SK-N-SH treated with all-trans-retinoic acid at 6 μM for 48 hours (cell line): ENCODE measurements around the gene SSR4.

ENCODE experiments used
- ATAC-seq: fragments of 200-7000 bp; cut with Tn5 transposase; 3 replicates; pipeline ENCODE4 v1.9.1; 2020; ENCODE audit warnings: mild to moderate bottlenecking, moderate library complexity
- ARNTL ChIP-seq: fragments of 450-650 bp; formaldehyde crosslinking; IDR thresholded peaks from 2 replicates; pipeline ENCODE4 v1.5.0; 2020; ENCODE audit warnings: low read depth, mild to moderate bottlenecking, moderate library complexity, borderline replicate concordance
- CREB5 ChIP-seq: fragments of 250-450 bp; sonication (Bioruptor Pico); IDR thresholded peaks from 2 replicates; pipeline ENCODE4 v1.5.1; 2020; ENCODE audit warnings: low read depth, mild to moderate bottlenecking, moderate library complexity
- CSDC2 ChIP-seq: fragments of 250-450 bp; sonication (Bioruptor Pico); IDR thresholded peaks from 2 replicates; pipeline ENCODE4 v1.5.0; 2020; ENCODE audit warnings: mild to moderate bottlenecking, moderate library complexity
- CSRNP3 ChIP-seq: fragments of 250-450 bp; sonication (Bioruptor Pico); IDR thresholded peaks from 2 replicates; pipeline ENCODE4 v1.5.1; 2021; ENCODE audit warnings: mild to moderate bottlenecking, moderate library complexity
- ESRRG ChIP-seq: fragments of 250-450 bp; sonication (Bioruptor Pico); IDR thresholded peaks from 2 replicates; pipeline ENCODE4 v1.6.1; 2021; ENCODE audit warnings: mild to moderate bottlenecking
- GLIS3 ChIP-seq: fragments of 250-450 bp; sonication (Bioruptor Pico); IDR thresholded peaks from 2 replicates; pipeline ENCODE4 v1.5.0; 2020; ENCODE audit warnings: mild to moderate bottlenecking, moderate library complexity
- ISL1 ChIP-seq: fragments of 250-450 bp; sonication (Bioruptor Pico); IDR thresholded peaks from 2 replicates; pipeline ENCODE4 v2.1.2; 2022; ENCODE audit warnings: mild to moderate bottlenecking, moderate library complexity
- PPARA ChIP-seq: fragments of 250-450 bp; sonication (Bioruptor Pico); IDR thresholded peaks from 2 replicates; pipeline ENCODE4 v1.5.0; 2020; ENCODE audit warnings: mild to moderate bottlenecking, borderline replicate concordance
- RARB ChIP-seq: fragments of 250-450 bp; sonication (Bioruptor Pico); IDR thresholded peaks from 2 replicates; pipeline ENCODE4 v1.8.0; 2021; ENCODE audit warnings: mild to moderate bottlenecking, moderate library complexity
- SNAI2 ChIP-seq: fragments of 250-450 bp; sonication (Bioruptor Pico); IDR thresholded peaks from 2 replicates; pipeline ENCODE4 v1.5.0; 2020; ENCODE audit warnings: mild to moderate bottlenecking, moderate library complexity
- TCF4 ChIP-seq: fragments of 250-450 bp; sonication (Bioruptor Pico); IDR thresholded peaks from 2 replicates; pipeline ENCODE4 v1.8.0; 2021; ENCODE audit warnings: mild to moderate bottlenecking, moderate library complexity, borderline replicate concordance
- ZC3H10 ChIP-seq: fragments of 250-450 bp; sonication (Bioruptor Pico); IDR thresholded peaks from 2 replicates; pipeline ENCODE4 v1.5.1; 2021; ENCODE audit warnings: mild to moderate bottlenecking, moderate library complexity
- ZFP3 ChIP-seq: fragments of 250-450 bp; sonication (Bioruptor Pico); IDR thresholded peaks from 2 replicates; pipeline ENCODE4 v1.5.0; 2020; ENCODE audit warnings: mild to moderate bottlenecking, moderate library complexity
- ZFP30 ChIP-seq: fragments of 450-650 bp; formaldehyde crosslinking; IDR thresholded peaks from 2 replicates; pipeline ENCODE4 v1.5.0; 2022; ENCODE audit warnings: mild to moderate bottlenecking, moderate library complexity
- ZNF565 ChIP-seq: fragments of 450-650 bp; formaldehyde crosslinking; conservative IDR thresholded peaks from 2 replicates; pipeline ENCODE4 v1.5.0; 2020; ENCODE audit warnings: low read depth, mild to moderate bottlenecking, moderate library complexity
- ZNF70 ChIP-seq: fragments of 450-650 bp; formaldehyde crosslinking; IDR thresholded peaks from 2 replicates; pipeline ENCODE4 v1.5.0; 2020; ENCODE audit warnings: mild to moderate bottlenecking, moderate library complexity
- TF ChIP-seq, protein P1 (sequence below): fragments of 250-450 bp; sonication (Bioruptor Pico); IDR thresholded peaks from 2 replicates; pipeline ENCODE4 v1.8.0; 2020; ENCODE audit warnings: mild to moderate bottlenecking, moderate library complexity, borderline replicate concordance
- TF ChIP-seq, protein P2 (sequence below): fragments of 250-450 bp; sonication (Bioruptor Pico); IDR thresholded peaks from 2 replicates; pipeline ENCODE4 v1.5.0; 2020; ENCODE audit warnings: mild to moderate bottlenecking, moderate library complexity

Gene SSR4

DNA sequence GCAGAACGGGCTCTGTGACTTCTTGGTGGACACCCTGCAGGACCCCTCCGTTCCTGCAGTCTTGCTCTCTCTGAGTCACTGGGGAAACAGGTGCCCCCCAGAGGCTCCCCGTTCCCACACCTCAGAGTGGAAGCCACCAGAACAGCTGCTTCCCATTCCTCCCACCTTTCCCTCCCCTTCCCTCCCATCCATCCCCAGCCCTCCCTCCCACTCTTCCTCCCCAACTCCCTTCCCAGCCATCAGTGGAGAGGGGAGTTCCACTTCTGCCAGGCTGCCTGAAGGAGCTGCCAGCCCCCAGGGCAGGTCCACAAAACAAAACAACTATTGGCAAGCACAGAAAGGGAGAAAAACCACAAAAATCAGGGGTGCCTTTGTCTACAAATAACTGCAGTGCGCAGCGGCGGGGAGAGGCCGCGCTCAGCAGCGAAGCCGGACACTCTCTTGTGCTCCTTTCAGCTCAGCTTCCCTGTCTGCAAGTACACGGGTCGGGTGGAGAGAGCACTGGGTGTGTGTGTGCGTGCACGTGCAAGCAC, 8.1 kb downstream of the SSR4 start (continued):
- TF ChIP-seq, protein P1, sequence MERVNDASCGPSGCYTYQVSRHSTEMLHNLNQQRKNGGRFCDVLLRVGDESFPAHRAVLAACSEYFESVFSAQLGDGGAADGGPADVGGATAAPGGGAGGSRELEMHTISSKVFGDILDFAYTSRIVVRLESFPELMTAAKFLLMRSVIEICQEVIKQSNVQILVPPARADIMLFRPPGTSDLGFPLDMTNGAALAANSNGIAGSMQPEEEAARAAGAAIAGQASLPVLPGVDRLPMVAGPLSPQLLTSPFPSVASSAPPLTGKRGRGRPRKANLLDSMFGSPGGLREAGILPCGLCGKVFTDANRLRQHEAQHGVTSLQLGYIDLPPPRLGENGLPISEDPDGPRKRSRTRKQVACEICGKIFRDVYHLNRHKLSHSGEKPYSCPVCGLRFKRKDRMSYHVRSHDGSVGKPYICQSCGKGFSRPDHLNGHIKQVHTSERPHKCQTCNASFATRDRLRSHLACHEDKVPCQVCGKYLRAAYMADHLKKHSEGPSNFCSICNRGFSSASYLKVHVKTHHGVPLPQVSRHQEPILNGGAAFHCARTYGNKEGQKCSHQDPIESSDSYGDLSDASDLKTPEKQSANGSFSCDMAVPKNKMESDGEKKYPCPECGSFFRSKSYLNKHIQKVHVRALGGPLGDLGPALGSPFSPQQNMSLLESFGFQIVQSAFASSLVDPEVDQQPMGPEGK (CRISPR knock-in tag) = no peak
- TF ChIP-seq CREB5 (CRISPR knock-in tag) = no peak
- no peak for TF ChIP-seq CSDC2 (CRISPR knock-in tag)
- TF ChIP-seq ZNF70 (CRISPR knock-in tag) = no peak
- TF ChIP-seq ZNF565 (CRISPR knock-in tag) = no peak
- TF ChIP-seq GLIS3 (CRISPR knock-in tag) = no peak
- no peak for TF ChIP-seq ISL1 (CRISPR knock-in tag)

DNA sequence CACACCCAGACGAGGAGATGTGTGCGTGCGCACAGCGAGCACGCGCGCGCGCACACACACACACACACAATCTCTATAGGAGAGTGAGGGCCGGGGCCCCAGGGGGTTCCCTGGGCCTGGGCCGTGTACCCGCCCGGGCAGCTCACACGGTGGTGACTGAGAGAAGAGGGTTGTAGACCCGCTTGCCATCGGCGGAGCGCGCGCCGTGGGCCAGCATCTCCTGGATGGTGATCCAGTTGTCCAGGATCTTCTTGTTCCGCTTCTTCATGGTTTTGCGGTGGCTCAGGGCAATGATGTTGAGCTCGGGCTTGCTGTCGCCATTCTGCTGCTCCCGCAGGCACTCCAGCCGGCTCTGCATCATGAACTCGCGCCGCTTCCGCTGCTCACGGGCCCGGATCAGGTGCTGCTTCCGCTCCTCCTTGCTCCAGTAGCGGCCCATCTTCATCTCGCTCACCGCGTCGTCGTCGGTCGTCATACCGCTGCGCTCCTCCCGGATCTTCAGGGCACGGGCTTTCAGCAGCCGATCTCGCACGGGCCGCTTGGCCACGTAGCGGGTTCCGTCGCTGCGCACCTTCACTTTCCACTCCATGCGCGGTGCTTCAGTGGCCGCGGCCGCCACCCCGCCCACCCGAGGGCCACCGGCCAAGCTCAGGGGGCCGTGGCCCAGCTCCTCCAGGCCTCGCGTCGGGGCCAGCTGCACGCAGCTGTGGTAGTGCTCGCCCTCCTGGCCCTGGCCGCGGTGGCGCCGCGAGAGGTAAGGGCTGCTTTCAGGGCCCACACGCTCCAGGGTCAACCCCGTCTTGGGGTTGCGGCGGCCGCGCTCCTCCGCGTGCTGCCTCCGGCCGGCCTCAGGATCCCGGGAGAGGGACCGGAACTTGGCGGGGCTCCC, 9.0 kb downstream of the SSR4 start:
- TF ChIP-seq GLIS3 (CRISPR knock-in tag) (no peak), ZFP3 (no peak), SNAI2 (CRISPR knock-in tag) (no peak), TCF4 (CRISPR knock-in tag) (no peak), ZFP30 (no peak), ZNF565 (CRISPR knock-in tag) (no peak), CSRNP3 (CRISPR knock-in tag) (no peak), CSDC2 (CRISPR knock-in tag) (no peak), RARB (CRISPR knock-in tag) (no peak), ZNF70 (CRISPR knock-in tag) (no peak), ESRRG (CRISPR knock-in tag) (no peak), PPARA (CRISPR knock-in tag) (no peak), ISL1 (CRISPR knock-in tag) (no peak)
- TF ChIP-seq, protein P1 (CRISPR knock-in tag) = no peak
- TF ChIP-seq, protein P2, sequence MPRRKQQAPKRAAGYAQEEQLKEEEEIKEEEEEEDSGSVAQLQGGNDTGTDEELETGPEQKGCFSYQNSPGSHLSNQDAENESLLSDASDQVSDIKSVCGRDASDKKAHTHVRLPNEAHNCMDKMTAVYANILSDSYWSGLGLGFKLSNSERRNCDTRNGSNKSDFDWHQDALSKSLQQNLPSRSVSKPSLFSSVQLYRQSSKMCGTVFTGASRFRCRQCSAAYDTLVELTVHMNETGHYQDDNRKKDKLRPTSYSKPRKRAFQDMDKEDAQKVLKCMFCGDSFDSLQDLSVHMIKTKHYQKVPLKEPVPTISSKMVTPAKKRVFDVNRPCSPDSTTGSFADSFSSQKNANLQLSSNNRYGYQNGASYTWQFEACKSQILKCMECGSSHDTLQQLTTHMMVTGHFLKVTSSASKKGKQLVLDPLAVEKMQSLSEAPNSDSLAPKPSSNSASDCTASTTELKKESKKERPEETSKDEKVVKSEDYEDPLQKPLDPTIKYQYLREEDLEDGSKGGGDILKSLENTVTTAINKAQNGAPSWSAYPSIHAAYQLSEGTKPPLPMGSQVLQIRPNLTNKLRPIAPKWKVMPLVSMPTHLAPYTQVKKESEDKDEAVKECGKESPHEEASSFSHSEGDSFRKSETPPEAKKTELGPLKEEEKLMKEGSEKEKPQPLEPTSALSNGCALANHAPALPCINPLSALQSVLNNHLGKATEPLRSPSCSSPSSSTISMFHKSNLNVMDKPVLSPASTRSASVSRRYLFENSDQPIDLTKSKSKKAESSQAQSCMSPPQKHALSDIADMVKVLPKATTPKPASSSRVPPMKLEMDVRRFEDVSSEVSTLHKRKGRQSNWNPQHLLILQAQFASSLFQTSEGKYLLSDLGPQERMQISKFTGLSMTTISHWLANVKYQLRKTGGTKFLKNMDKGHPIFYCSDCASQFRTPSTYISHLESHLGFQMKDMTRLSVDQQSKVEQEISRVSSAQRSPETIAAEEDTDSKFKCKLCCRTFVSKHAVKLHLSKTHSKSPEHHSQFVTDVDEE = no peak
- no peak for ATAC-seq

GRCh38 chrX:153804100-153804595, 9.7 kb downstream of the SSR4 start:
- no peak for ATAC-seq
- TF ChIP-seq ZC3H10 (no peak), RARB (CRISPR knock-in tag) (no peak), CSDC2 (CRISPR knock-in tag) (no peak), PPARA (CRISPR knock-in tag) (no peak), CREB5 (CRISPR knock-in tag) (no peak), ZNF70 (CRISPR knock-in tag) (no peak), ZFP3 (no peak), ARNTL (CRISPR knock-in tag) (no peak), ISL1 (CRISPR knock-in tag) (no peak), ZNF565 (CRISPR knock-in tag) (no peak)
- TF ChIP-seq, protein P1 (CRISPR knock-in tag) = no peak
- TF ChIP-seq, protein P2 = no peak
